ENCODE data around the gene RAPSN. TPM values are rescaled to one million over a fixed set of nuclear protein-coding genes. Genes with fewer than 3 reads are reported as not detected.

Gene RAPSN
- total RNA-seq, 6 experiments from 2014 or later, result 0.15 to 0.49 (median 0.25) TPM; not detected in 3

GRCh38 chr11:47406896-47407745 lies 41.8 kb downstream of the RAPSN start:
- TF ChIP-seq CTCF (IDR thresholded peaks at IDR 0.05), result no peak
- TF ChIP-seq POLR2A (IDR thresholded peaks at IDR 0.05), result no peak
- Histone ChIP-seq H3K27ac (peak overlapping the region; percentile 79 to 91 (median 88)), H3K4me1 (peaks cover 0 to 15% (median 2%) of the 10 kb centered on the region in 4 donors), H3K36me3 (no peaks in the 10 kb centered on the region), H3K9me3 (no peaks in the 10 kb centered on the region), H3K4me3 (peak overlapping the region; percentile 56 to 86 (median 60)), H3K27me3 (no peaks in the 10 kb centered on the region)
- no peak for ATAC-seq
- no peak for DNase-seq
- intact Hi-C loops (cut with DNase I), result no loop called here
- 49% methylated on average over 10 of the region's 12 CpGs for WGBS (ENCODE audit: insufficient coverage, low coverage, low lambda C conversion rate, missing lambda C conversion rate)

GRCh38 chr11:47403571-47403970 lies 45.4 kb downstream of the RAPSN start:
- Histone ChIP-seq H3K4me1 (peaks cover 0 to 12% (median 2%) of the 10 kb centered on the region in 4 donors), H3K4me3 (no peak overlapping the region), H3K36me3 (no peaks in the 10 kb centered on the region), H3K9me3 (no peaks in the 10 kb centered on the region), H3K27ac (no peak overlapping the region), H3K27me3 (no peaks in the 10 kb centered on the region)
- TF ChIP-seq CTCF (IDR thresholded peaks at IDR 0.05) (no peak), POLR2A (IDR thresholded peaks at IDR 0.05) (no peak)
- no peak for ATAC-seq
- 58% methylated on average over 2 of the region's 3 CpGs for WGBS (ENCODE audit: insufficient coverage, low coverage, low lambda C conversion rate, missing lambda C conversion rate)
- intact Hi-C loops (cut with DNase I), result no loop called here
- no peak for DNase-seq

- TF ChIP-seq POLR2A (IDR thresholded peaks at IDR 0.05) (no peak), CTCF (IDR thresholded peaks at IDR 0.05) (no peak)
- WGBS (ENCODE audit: insufficient coverage, low coverage, low lambda C conversion rate, missing lambda C conversion rate), result 52% methylated on average over 3 of the region's 4 CpGs
- Histone ChIP-seq H3K9me3 (no peaks in the 10 kb centered on the region), H3K27ac (no peak overlapping the region), H3K36me3 (no peaks in the 10 kb centered on the region), H3K4me3 (no peak overlapping the region), H3K27me3 (no peaks in the 10 kb centered on the region), H3K4me1 (peaks cover 0 to 12% (median 2%) of the 10 kb centered on the region in 4 donors)
- no peak for ATAC-seq
- peak in 1 of 3 donors; percentile 35 for DNase-seq
- intact Hi-C loops (cut with DNase I), result no loop called here
These were observed 45.8 kb downstream of the RAPSN start for GRCh38 chr11:47403135-47403534.

GRCh38 chr11:47400768-47401279 lies 48.1 kb downstream of the RAPSN start:
- Histone ChIP-seq H3K4me1 (peaks cover 0 to 2% (median 0%) of the 10 kb centered on the region in 4 donors), H3K27ac (peak overlapping the region in 2 of 3 donors; percentile 49 to 63), H3K4me3 (peak overlapping the region in 1 of 3 donors; percentile 46), H3K27me3 (no peaks in the 10 kb centered on the region), H3K9me3 (no peaks in the 10 kb centered on the region), H3K36me3 (no peaks in the 10 kb centered on the region)
- TF ChIP-seq CTCF (IDR thresholded peaks at IDR 0.05), result no peak
- TF ChIP-seq POLR2A (IDR thresholded peaks at IDR 0.05), result no peak
- peak in 1 of 3 donors; percentile 38 for DNase-seq
- intact Hi-C loops (cut with DNase I), result no loop called here
- ATAC-seq, result peak; percentile 54 to 74 (median 66)
- 27% methylated on average over 7 of the region's 8 CpGs for WGBS (ENCODE audit: insufficient coverage, low coverage, low lambda C conversion rate, missing lambda C conversion rate)

Measured in right lobe of liver (tissue), 6 donors.